Measurements from ENCODE around the gene RBM17. TPM values are rescaled to one million over a fixed set of nuclear protein-coding genes. Genes with fewer than 3 reads are reported as not detected.

The RBM17 gene
- total RNA-seq, 1 experiment from 2014 or later, result 124 TPM

DNA sequence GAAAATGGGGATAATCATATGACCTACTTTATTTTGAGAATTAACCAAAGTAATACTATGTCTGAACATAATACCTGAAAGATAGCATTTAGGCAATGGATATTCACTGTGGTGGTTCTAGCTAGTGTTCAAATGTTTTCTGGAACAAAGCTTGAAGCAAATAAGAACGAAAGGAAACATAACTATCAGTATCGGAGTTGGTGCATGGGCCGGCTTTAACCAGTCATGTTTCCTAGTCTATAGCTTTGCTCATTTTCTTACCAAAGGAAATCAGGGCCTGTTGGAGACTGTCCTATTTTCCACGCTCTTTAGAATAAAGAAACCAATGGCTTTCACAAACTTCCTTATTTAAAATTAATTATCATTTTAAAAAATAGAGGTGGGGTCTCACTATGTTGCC lies 35.5 kb upstream of the RBM17 start:
- no peaks in the 10 kb centered on the region for H3K23me2 ChIP-seq (ENCODE audit: insufficient read length, low read depth, low read length, poor library complexity, severe bottlenecking)
- TF ChIP-seq, protein P1, sequence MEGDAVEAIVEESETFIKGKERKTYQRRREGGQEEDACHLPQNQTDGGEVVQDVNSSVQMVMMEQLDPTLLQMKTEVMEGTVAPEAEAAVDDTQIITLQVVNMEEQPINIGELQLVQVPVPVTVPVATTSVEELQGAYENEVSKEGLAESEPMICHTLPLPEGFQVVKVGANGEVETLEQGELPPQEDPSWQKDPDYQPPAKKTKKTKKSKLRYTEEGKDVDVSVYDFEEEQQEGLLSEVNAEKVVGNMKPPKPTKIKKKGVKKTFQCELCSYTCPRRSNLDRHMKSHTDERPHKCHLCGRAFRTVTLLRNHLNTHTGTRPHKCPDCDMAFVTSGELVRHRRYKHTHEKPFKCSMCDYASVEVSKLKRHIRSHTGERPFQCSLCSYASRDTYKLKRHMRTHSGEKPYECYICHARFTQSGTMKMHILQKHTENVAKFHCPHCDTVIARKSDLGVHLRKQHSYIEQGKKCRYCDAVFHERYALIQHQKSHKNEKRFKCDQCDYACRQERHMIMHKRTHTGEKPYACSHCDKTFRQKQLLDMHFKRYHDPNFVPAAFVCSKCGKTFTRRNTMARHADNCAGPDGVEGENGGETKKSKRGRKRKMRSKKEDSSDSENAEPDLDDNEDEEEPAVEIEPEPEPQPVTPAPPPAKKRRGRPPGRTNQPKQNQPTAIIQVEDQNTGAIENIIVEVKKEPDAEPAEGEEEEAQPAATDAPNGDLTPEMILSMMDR (conservative IDR thresholded peaks at IDR 0.05), result no peak
- H4K8ac ChIP-seq (replicated peaks; ENCODE audit: insufficient read length, low read depth, low read length), result no peak overlapping the region
- no peak overlapping the region for H2BK5ac ChIP-seq (ENCODE audit: insufficient read length, low read length)
- H3K4me2 ChIP-seq (ENCODE audit: insufficient read depth, insufficient read length, low read length), result no peak overlapping the region
- Mint-ChIP-seq H3K27me3 (ENCODE audit: low read depth) (peaks cover 11% of the 10 kb centered on the region), H3K9me3 (no peaks in the 10 kb centered on the region), H3K36me3 (ENCODE audit: insufficient read depth in 1 of 3, low read depth in 3 of 3) (no peaks in the 10 kb centered on the region), H3K4me3 (no peak overlapping the region), H3K27ac (no peak overlapping the region), H3K4me1 (peaks cover 8 to 10% of the 10 kb centered on the region in 2 experiments)
- H3T11ph ChIP-seq (ENCODE audit: low read length), result no peak overlapping the region
- H3K18ac ChIP-seq (ENCODE audit: insufficient read length, low read depth, low read length), result no peak overlapping the region
- H3K23ac ChIP-seq (ENCODE audit: insufficient read length, low read depth, low read length), result no peak overlapping the region
- H3K9me3 ChIP-seq (ENCODE audit: control insufficient read depth, low read depth, low read length), result no peaks in the 10 kb centered on the region
- H2AK5ac ChIP-seq (ENCODE audit: insufficient read length, low read length), result no peak overlapping the region
- no peaks in the 10 kb centered on the region for H3K27me3 ChIP-seq (ENCODE audit: insufficient read depth, low read length)
- no peak for DNase-seq
- H3K9ac ChIP-seq (ENCODE audit: extremely low read depth, insufficient read length, low read length), result no peak overlapping the region
- no peak overlapping the region for H2BK20ac ChIP-seq (ENCODE audit: low read depth, low read length, poor library complexity, severe bottlenecking)
- no peaks in the 10 kb centered on the region for H4K20me1 ChIP-seq (ENCODE audit: control insufficient read depth, insufficient read depth, insufficient read length)
- H3K14ac ChIP-seq (ENCODE audit: insufficient read depth, low read length), result no peak overlapping the region
- no peaks in the 10 kb centered on the region for H3K79me2 ChIP-seq (ENCODE audit: insufficient read depth, low read length)
- WGBS (ENCODE audit: extremely low coverage, insufficient read length, low lambda C conversion rate), result no CpG with 5 or more reads among the region's 4 CpGs
- no peak overlapping the region for H2BK12ac ChIP-seq (ENCODE audit: insufficient read length, low read depth, low read length)
- H4K91ac ChIP-seq (ENCODE audit: insufficient read length, low read depth, low read length), result no peak overlapping the region
- H3K79me1 ChIP-seq (ENCODE audit: insufficient read depth, low read depth, low read length, poor library complexity, severe bottlenecking), result no peaks in the 10 kb centered on the region
- H4K5ac ChIP-seq (ENCODE audit: insufficient read length, low read depth, low read length), result no peak overlapping the region
- H3K56ac ChIP-seq (ENCODE audit: insufficient read length, low read depth, low read length), result no peak overlapping the region
- H3K4ac ChIP-seq (ENCODE audit: low read depth, low read length), result no peak overlapping the region
- H2BK120ac ChIP-seq (ENCODE audit: low read depth, low read length, poor library complexity, severe bottlenecking), result no peak overlapping the region
- H3K4me1 ChIP-seq (ENCODE audit: insufficient read depth, low read length), result no peaks in the 10 kb centered on the region
- no peak overlapping the region for H2AFZ ChIP-seq (ENCODE audit: low read length)
- no peak overlapping the region for H2BK15ac ChIP-seq (ENCODE audit: low read depth, low read length)
- H3K27ac ChIP-seq (ENCODE audit: insufficient read length, low read depth, low read length), result no peak overlapping the region
